ENCODE data around the gene NDFIP1. TPM values are rescaled to one million over a fixed set of nuclear protein-coding genes. Genes with fewer than 3 reads are reported as not detected.

NDFIP1 gene
- total and polyA plus RNA-seq, 2 experiments from 2014 or later, result 63.8 to 85.0 TPM

DNA sequence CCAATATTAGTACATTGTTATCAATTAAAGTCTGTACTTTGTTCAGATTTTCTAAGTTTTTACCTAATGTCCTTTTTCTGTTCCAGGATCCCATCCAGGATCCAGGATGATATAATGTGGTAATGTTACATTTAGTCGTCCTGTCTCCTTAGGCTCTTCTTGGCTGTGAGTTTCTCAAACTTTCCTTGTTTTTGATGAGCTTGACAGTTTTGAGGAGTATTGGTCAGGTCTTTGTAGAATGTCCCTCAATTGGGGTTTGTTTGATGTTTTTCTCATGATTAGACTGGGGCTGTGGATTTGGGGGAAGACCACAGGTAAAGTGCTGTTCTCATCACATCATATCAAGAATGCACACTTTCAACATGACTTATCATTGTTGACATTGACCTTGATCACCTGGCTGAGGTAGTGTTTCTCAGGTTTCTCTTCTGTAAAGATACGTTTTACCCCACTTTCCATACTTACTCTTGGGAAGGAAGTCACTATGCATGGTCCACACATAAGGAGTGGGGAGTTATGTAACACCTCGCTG, 9.6 kb downstream of the NDFIP1 start:
- peaks cover 6% of the 10 kb centered on the region for H3K4me1 ChIP-seq (ENCODE audit: insufficient read depth)
- no peaks in the 10 kb centered on the region for H3K36me3 ChIP-seq (replicated peaks; ENCODE audit: insufficient read depth, low read depth)
- H3K4me3 ChIP-seq, result no peak overlapping the region
- H3K27me3 ChIP-seq, result no peaks in the 10 kb centered on the region
- no peak overlapping the region for H2AFZ ChIP-seq
- H3K9me2 ChIP-seq (replicated peaks; ENCODE audit: insufficient read depth), result no peaks in the 10 kb centered on the region
- 87% methylated on average over 3 of the region's 3 CpGs for WGBS (ENCODE audit: low lambda C conversion rate, missing lambda C conversion rate)
- H3K27ac ChIP-seq, result no peak overlapping the region
- DNase-seq (ENCODE audit: low spot score), result no peak
- H3K9me3 ChIP-seq (ENCODE audit: low read depth), result no peaks in the 10 kb centered on the region
- H4K20me1 ChIP-seq (ENCODE audit: insufficient read depth, poor library complexity, severe bottlenecking), result peaks cover 88% of the 10 kb centered on the region
- peaks cover 100% of the 10 kb centered on the region for H3K79me2 ChIP-seq
- H3K4me2 ChIP-seq, result no peak overlapping the region
- TF ChIP-seq EZH2 (IDR thresholded peaks at IDR 0.05; ENCODE audit: borderline replicate concordance) (no peak), EZH2phosphoT487 (IDR thresholded peaks at IDR 0.05; ENCODE audit: low read depth, severe bottlenecking, unreplicated experiment) (no peak)
- TF ChIP-seq, protein P1, sequence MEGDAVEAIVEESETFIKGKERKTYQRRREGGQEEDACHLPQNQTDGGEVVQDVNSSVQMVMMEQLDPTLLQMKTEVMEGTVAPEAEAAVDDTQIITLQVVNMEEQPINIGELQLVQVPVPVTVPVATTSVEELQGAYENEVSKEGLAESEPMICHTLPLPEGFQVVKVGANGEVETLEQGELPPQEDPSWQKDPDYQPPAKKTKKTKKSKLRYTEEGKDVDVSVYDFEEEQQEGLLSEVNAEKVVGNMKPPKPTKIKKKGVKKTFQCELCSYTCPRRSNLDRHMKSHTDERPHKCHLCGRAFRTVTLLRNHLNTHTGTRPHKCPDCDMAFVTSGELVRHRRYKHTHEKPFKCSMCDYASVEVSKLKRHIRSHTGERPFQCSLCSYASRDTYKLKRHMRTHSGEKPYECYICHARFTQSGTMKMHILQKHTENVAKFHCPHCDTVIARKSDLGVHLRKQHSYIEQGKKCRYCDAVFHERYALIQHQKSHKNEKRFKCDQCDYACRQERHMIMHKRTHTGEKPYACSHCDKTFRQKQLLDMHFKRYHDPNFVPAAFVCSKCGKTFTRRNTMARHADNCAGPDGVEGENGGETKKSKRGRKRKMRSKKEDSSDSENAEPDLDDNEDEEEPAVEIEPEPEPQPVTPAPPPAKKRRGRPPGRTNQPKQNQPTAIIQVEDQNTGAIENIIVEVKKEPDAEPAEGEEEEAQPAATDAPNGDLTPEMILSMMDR (IDR thresholded peaks at IDR 0.05; ENCODE audit: poor library complexity), result no peak

DNA sequence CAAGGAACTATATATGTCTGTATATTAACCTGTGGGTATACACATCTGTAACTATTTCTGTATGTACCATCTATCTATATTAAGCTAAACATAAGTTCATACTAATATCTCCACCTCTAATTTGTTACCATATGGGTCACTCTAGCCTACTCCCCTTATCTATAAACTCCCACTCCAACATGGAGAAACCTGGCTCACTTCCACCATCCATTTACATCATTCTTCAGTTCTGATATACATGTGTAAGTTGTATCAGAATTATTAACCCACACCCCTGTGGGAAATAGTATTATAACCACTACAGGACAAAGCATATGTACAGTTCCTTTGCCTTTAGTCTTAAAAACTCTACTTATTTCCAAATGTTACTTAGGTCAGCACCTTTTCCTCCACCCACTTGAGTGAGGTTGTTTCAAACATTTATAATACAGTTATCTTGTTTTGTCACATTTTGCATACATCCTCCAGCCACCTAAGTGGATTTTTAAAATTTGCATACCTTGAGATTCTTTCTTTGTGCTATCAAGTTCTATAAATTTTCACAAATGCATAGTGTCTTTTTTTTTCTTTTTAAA, 10.6 kb downstream of the NDFIP1 start:
- Histone ChIP-seq H3K4me3 (no peak overlapping the region), H2AFZ (no peak overlapping the region), H3K79me2 (peaks cover 100% of the 10 kb centered on the region), H3K9me3 (ENCODE audit: low read depth) (no peaks in the 10 kb centered on the region), H3K36me3 (replicated peaks; ENCODE audit: insufficient read depth, low read depth) (no peaks in the 10 kb centered on the region), H3K9me2 (replicated peaks; ENCODE audit: insufficient read depth) (no peaks in the 10 kb centered on the region), H4K20me1 (ENCODE audit: insufficient read depth, poor library complexity, severe bottlenecking) (peaks cover 88% of the 10 kb centered on the region), H3K4me2 (no peak overlapping the region), H3K27ac (no peak overlapping the region), H3K27me3 (no peaks in the 10 kb centered on the region), H3K4me1 (ENCODE audit: insufficient read depth) (peaks cover 6% of the 10 kb centered on the region)
- DNase-seq (ENCODE audit: low spot score), result no peak
- no peak for TF ChIP-seq EZH2 (IDR thresholded peaks at IDR 0.05; ENCODE audit: borderline replicate concordance)
- TF ChIP-seq, protein P1 (IDR thresholded peaks at IDR 0.05; ENCODE audit: poor library complexity), result no peak
- TF ChIP-seq EZH2phosphoT487 (IDR thresholded peaks at IDR 0.05; ENCODE audit: low read depth, severe bottlenecking, unreplicated experiment), result no peak

DNA sequence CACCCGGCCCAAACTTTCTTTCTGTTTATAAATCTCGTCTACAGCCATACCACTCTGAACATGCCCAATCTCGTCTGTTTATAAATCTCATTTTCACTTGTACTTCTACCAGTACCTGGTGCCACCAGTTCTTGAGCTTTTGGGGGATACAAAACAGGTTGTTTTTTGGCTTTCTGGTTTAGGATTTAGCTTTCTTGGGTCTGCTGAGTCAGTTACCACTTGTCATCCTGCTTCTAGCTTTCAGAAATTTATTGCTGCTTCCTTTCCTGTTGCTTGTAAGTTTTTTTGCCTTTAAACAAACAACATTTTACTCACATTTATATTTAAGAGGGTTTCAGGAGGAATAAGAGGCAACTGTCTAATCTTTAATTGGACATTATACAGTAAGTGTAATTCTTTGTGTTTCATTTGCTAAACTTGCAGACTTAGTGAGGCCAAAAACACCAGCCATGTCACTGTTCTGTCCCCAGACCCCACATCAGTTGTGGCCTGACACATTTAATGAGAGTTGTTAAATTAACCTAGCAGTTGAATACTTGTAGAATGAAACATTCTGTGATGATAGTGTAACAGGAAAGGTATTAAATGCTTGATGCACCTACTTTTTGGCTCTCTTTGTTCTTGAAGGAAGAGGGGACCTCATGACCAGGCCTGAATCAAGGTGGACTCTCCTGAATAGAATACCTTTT, 11.8 kb downstream of the NDFIP1 start:
- DNase-seq (ENCODE audit: low spot score), result no peak

More for the DNA sequence above, 11.8 kb downstream of the NDFIP1 start:
- Histone ChIP-seq H2AFZ (no peak overlapping the region), H3K27ac (no peak overlapping the region), H3K27me3 (no peaks in the 10 kb centered on the region), H4K20me1 (ENCODE audit: insufficient read depth, poor library complexity, severe bottlenecking) (peaks cover 83% of the 10 kb centered on the region), H3K9me2 (replicated peaks; ENCODE audit: insufficient read depth) (no peaks in the 10 kb centered on the region), H3K4me2 (no peak overlapping the region), H3K9me3 (ENCODE audit: low read depth) (no peaks in the 10 kb centered on the region), H3K79me2 (peaks cover 100% of the 10 kb centered on the region), H3K4me3 (no peak overlapping the region), H3K36me3 (replicated peaks; ENCODE audit: insufficient read depth, low read depth) (no peaks in the 10 kb centered on the region), H3K4me1 (ENCODE audit: insufficient read depth) (peaks cover 6% of the 10 kb centered on the region)
- TF ChIP-seq EZH2 (IDR thresholded peaks at IDR 0.05; ENCODE audit: borderline replicate concordance), result no peak
- TF ChIP-seq, protein P1 (IDR thresholded peaks at IDR 0.05; ENCODE audit: poor library complexity), result no peak
- WGBS (ENCODE audit: low lambda C conversion rate, missing lambda C conversion rate), result 71% methylated on average over 3 of the region's 3 CpGs
